ENCODE results near the gene HMGA1.
A peak's percentile ranks its signal among the peaks of the same experiment; 100 is the strongest.

Gene HMGA1

DNA sequence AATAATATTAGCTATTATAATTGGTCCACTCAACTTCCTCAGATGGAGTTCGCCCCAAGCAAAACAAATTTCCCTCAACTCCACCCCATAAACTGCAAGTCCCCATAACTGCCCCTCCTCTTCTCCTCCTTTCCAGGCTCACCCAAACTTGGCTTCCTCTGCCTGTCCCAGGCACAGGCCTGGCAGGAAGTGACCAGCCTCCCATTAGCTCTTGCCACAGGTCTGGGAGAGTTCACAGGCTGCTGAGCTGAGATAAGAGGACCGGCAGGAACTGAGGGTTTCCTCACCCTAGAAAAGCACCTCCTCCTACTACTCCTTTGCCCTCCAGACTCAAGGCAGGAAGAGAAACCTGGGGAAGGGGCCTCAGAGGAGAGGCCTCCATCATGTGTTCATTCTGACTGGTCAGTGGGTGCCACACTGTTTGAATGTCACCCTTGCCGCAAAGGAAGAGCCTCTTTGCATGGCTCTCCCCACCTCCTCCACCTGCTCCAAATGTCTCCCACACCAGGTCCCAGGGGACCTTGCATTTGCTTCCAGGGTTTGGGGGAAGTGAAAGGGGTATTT is 36.7 kb downstream of the HMGA1 start:
- in situ Hi-C loops (cut with MboI; ENCODE audit: low pct_unique_long_range_greater_than_20kb, low sequenced_read_pairs, unreplicated experiment): no loop called here
- no peak for TF ChIP-seq CTCF (IDR thresholded peaks at IDR 0.05; ENCODE audit: extremely low read depth, insufficient read depth, missing control alignments)
- peak; percentile 39 for DNase-seq (ENCODE audit: low spot score)

DNA sequence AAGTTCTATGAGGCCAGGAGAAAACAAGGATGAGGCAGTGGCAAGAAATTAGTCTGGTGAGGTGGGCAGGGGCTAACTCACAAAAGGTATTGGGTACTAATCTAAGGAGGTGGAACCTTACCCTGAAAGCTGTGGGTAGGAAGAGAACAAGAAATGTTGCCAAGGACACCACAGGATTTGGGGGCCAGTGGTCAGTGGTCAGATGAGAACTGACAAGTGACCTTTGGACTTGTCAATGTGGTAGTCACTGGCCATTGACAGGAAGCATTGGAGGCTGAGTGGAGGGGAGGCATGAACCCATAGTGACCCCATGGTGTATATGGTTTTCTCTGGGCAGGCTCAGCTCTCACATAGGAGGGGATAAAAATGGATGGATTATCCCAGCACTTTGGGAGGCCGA is 37.5 kb downstream of the HMGA1 start:
- TF ChIP-seq CTCF (IDR thresholded peaks at IDR 0.05; ENCODE audit: extremely low read depth, insufficient read depth, missing control alignments): no peak
- no peak for DNase-seq (ENCODE audit: low spot score)
- in situ Hi-C loops (cut with MboI; ENCODE audit: low pct_unique_long_range_greater_than_20kb, low sequenced_read_pairs, unreplicated experiment): no loop called here

- no peak for TF ChIP-seq CTCF (IDR thresholded peaks at IDR 0.05; ENCODE audit: extremely low read depth, insufficient read depth, missing control alignments)
- DNase-seq (ENCODE audit: low spot score): no peak
- in situ Hi-C loops (cut with MboI; ENCODE audit: low pct_unique_long_range_greater_than_20kb, low sequenced_read_pairs, unreplicated experiment): no loop called here
These were observed 38.6 kb downstream of the HMGA1 start for GRCh38 chr6:34275128-34275804.

DNA sequence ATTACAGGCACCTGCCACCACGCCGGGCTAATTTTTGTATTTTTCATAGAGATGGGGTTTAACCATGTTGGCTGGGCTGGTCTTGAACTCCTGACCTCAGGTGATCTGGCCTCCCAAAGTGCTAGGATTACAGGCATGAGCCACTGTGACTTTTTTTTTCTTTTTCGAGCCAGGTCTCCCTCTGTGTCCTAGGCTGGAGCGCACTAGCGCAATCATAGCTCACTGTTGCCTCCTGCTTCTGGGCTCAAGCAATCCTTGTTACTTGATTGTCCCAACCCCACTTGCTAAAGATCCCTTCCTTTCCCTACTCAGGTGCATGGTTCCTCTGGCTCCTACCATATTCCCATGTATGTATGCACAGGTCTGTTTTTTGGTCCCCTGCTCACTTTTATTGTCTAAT is 39.5 kb downstream of the HMGA1 start:
- in situ Hi-C loops (cut with MboI; ENCODE audit: low pct_unique_long_range_greater_than_20kb, low sequenced_read_pairs, unreplicated experiment): no loop called here
- no peak for DNase-seq (ENCODE audit: low spot score)
- no peak for TF ChIP-seq CTCF (IDR thresholded peaks at IDR 0.05; ENCODE audit: extremely low read depth, insufficient read depth, missing control alignments)

DNA sequence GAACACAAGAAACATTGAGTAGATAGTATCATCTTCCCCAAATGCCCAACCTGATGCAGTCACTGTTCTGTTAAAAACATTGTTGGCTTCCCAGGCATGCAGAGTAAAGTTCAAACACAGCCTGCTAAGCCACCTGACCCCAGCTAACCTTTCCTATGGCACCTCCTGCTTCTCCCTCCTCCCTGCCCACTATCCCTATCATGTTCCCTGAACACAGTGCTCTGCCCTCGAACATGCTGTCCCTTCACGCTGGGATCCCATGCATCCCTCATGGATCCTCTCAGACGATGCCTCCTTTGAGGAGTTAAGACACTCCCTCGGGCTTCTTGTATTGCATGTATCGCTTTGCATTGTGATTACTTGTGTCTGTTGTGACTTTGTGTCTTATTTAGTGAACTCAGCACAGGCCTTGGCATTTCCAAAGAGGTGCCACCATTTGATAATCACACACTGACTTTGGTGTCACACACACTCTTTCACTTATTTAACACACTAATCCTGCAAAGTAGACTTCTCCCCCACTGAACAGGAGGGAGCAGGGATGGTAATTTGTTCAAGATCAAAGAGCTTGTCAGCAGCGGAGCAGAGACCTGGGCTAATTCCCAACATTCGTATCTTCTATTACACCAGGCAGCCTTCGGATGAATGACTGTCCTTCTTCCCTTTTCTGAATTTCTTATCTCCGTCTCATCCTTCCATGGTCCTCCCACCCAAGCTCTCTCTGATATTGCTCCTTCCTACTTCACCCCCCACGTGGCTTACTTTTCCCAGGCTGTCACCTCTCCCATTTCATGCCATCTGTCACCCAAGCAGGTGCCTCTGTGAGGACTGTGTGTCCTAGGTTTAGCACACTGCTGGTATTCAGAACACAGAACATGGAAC is 40.4 kb downstream of the HMGA1 start:
- no peak for TF ChIP-seq CTCF (IDR thresholded peaks at IDR 0.05; ENCODE audit: extremely low read depth, insufficient read depth, missing control alignments)
- in situ Hi-C loops (cut with MboI; ENCODE audit: low pct_unique_long_range_greater_than_20kb, low sequenced_read_pairs, unreplicated experiment): no loop called here
- no peak for DNase-seq (ENCODE audit: low spot score)

DNA sequence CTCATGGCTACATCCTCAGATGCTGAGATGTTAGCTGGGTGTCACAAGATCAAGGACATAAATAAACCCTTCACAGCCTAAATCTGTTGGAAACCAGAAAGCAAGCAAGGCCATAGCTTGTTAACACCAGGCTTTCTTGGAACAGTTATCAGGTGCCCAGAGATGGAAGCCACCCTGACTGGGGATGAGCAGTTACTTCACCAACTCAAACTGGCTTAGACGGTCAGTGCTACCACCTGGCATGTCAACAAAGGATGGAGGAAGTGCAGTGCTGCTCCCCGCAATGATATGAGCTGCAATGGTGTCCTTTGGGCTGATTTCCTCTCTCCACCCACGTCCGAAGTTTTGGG is 41.1 kb downstream of the HMGA1 start:
- no peak for TF ChIP-seq CTCF (IDR thresholded peaks at IDR 0.05; ENCODE audit: extremely low read depth, insufficient read depth, missing control alignments)
- in situ Hi-C loops (cut with MboI; ENCODE audit: low pct_unique_long_range_greater_than_20kb, low sequenced_read_pairs, unreplicated experiment): no loop called here
- no peak for DNase-seq (ENCODE audit: low spot score)

Measured in GM13977 (cell line).